ENCODE measurements around the gene CD24.
A peak's percentile ranks its signal among the peaks of the same experiment; 100 is the strongest.

GRCh38 chr6:106997392-106998158 lies 23.0 kb upstream of the CD24 start:
- TF ChIP-seq CTCF (IDR thresholded peaks at IDR 0.05; ENCODE audit: low read depth, low read length, missing input control) = peak; percentile 64
- TF ChIP-seq REST (IDR thresholded peaks at IDR 0.05) = no peak
- no peak for TF ChIP-seq MAX (IDR thresholded peaks at IDR 0.05)
- no peak for TF ChIP-seq JUND (IDR thresholded peaks at IDR 0.05)
- no peak for TF ChIP-seq GABPA (IDR thresholded peaks at IDR 0.05 in 1 of 2, conservative IDR thresholded peaks at IDR 0.05 in 1 of 2)
- no peak for TF ChIP-seq TAF1 (conservative IDR thresholded peaks at IDR 0.05)
- no peak for TF ChIP-seq EGR1 (IDR thresholded peaks at IDR 0.05; ENCODE audit: low read depth in 2 of 2)
- TF ChIP-seq FOXA1 (IDR thresholded peaks at IDR 0.05) = no peak
- no peak for TF ChIP-seq SP1 (IDR thresholded peaks at IDR 0.05)

All from liver (tissue), 3 donors.